Endothelial cell of umbilical vein (primary cell): ENCODE results near the gene CCDC197. TPM values are rescaled to one million over a fixed set of nuclear protein-coding genes. Genes with fewer than 3 reads are reported as not detected.

Experiments
- BruUV-seq: library from RNA; stranded (reverse); fragments of 400-500 nt; replicated peaks from 2 replicates; lab custom pipeline; 2021; lab: Mats Ljungman, UMichigan
- CTCF ChIA-PET: fragments of 300-600, 350-600 bp; sonication (Branson Sonifier 250); formaldehyde crosslinking; loops from one replicate; lab custom pipeline; 2021; ENCODE audit warnings: antibody characterized with exemption, inconsistent platforms; lab: Charles Lee
- POLR2A ChIA-PET: fragments of 300-600, 350-600 bp; sonication (Branson Sonifier 250); formaldehyde crosslinking; loops from one replicate; lab custom pipeline; 2021; ENCODE audit warnings: antibody characterized with exemption, inconsistent platforms; lab: Charles Lee
- DNase-seq: peaks from one replicate; pipeline ENCODE4 v3.0.0-alpha.2; 2011; ENCODE audit warnings: low read depth, low spot score
- FAIRE-seq: peaks from 2 replicates; lab custom pipeline; 2011; peaks lifted over from hg19 to GRCh38; lab: Jason Lieb, UNC
- H2AFZ ChIP-seq: 2 replicates; pipeline ENCODE4 v1.6.0; 2012; ENCODE audit warnings: low read depth, low read length, control low read depth, inconsistent platforms
- H3K27ac ChIP-seq: 2 replicates; pipeline ENCODE4 v1.5.1; 2011; ENCODE audit warnings: low read depth, mild to moderate bottlenecking, control low read depth, low read length, moderate library complexity; ENCODE audit not compliant: insufficient read depth
- H3K27me3 ChIP-seq, 2 experiments: 2 replicates each; pipeline versions ENCODE4 v1.6.0 to v1.6.1; 2011; ENCODE audit warnings: low read length in 2 of 2, mixed read lengths in 1 of 2; ENCODE audit not compliant: control insufficient read depth in 2 of 2, insufficient read depth in 2 of 2
- H3K36me3 ChIP-seq, 2 experiments: 2 replicates in 1 of 2; 3 replicates in 1 of 2; pipeline ENCODE4 v1.5.1; 2011; ENCODE audit warnings: low read length in 2 of 2, mild to moderate bottlenecking in 1 of 2, moderate library complexity in 1 of 2; ENCODE audit not compliant: control insufficient read depth in 2 of 2, insufficient read depth in 2 of 2; ENCODE audit errors: extremely low read depth in 1 of 2
- H3K4me1 ChIP-seq: 3 replicates; pipeline ENCODE4 v1.5.1; 2011; ENCODE audit warnings: mild to moderate bottlenecking, low read length; ENCODE audit not compliant: control insufficient read depth, insufficient read depth; ENCODE audit errors: extremely low read depth
- H3K4me2 ChIP-seq: 2 replicates; pipeline ENCODE4 v1.6.1; 2011; ENCODE audit warnings: low read length, control low read depth, mixed read lengths; ENCODE audit not compliant: insufficient read depth
- H3K4me3 ChIP-seq, 3 experiments: fragments of 200-600 bp in 1 of 3; sonication (generic), shearing (Covaris generic) in 1 of 3; replicated peaks in 1 of 3; 2 replicates each; pipeline ENCODE4 v1.5.1; 2011 to 2016; ENCODE audit warnings: control low read depth in 3 of 3, low read length in 3 of 3, mild to moderate bottlenecking in 2 of 3, inconsistent platforms in 1 of 3, low read depth in 1 of 3, moderate library complexity in 1 of 3; ENCODE audit not compliant: insufficient read depth in 1 of 3
- H3K79me2 ChIP-seq: 2 replicates; pipeline ENCODE4 v1.6.0; 2012; ENCODE audit warnings: low read length, inconsistent platforms; ENCODE audit not compliant: control insufficient read depth, insufficient read depth
- H3K9ac ChIP-seq: replicated peaks from 2 replicates; pipeline ENCODE3; 2011; ENCODE audit warnings: low read length, control low read depth; ENCODE audit not compliant: insufficient read depth; ENCODE audit errors: extremely low read depth
- H3K9me1 ChIP-seq: replicated peaks from 3 replicates; pipeline ENCODE4 v1.6.0; 2011; ENCODE audit warnings: mild to moderate bottlenecking, low read length; ENCODE audit not compliant: control insufficient read depth, insufficient read depth; ENCODE audit errors: extremely low read depth
- H3K9me3 ChIP-seq: replicated peaks from 2 replicates; pipeline ENCODE4 v1.5.1; 2012; ENCODE audit warnings: low read length, inconsistent platforms; ENCODE audit not compliant: control insufficient read depth, insufficient read depth
- H4K20me1 ChIP-seq: replicated peaks from 2 replicates; pipeline ENCODE3; 2011; ENCODE audit warnings: mild to moderate bottlenecking, low read length; ENCODE audit not compliant: control insufficient read depth, insufficient read depth; ENCODE audit errors: extremely low read depth
- CTCF ChIP-seq, 2 donors: IDR thresholded peaks; 1 replicate in 1 of 2; 2 replicates in 1 of 2; pipeline ENCODE4 v1.5.1; 2011; ENCODE audit warnings: low read length in 2 of 2, mild to moderate bottlenecking in 2 of 2, moderate library complexity in 2 of 2, control low read depth in 1 of 2, inconsistent platforms in 1 of 2, low read depth in 1 of 2; ENCODE audit not compliant: insufficient read depth in 1 of 2; ENCODE audit errors: extremely low read depth in 1 of 2
- EZH2 ChIP-seq: IDR thresholded peaks from 2 replicates; pipeline ENCODE4 v1.6.1; 2012; ENCODE audit warnings: borderline replicate concordance, low read depth, mild to moderate bottlenecking, moderate library complexity, low read length, inconsistent platforms; ENCODE audit not compliant: severe bottlenecking
- FOS ChIP-seq: IDR thresholded peaks from 2 replicates; pipeline ENCODE4 v1.6.1; 2011; ENCODE audit warnings: mild to moderate bottlenecking, low read length, moderate library complexity, borderline replicate concordance; ENCODE audit not compliant: insufficient read depth
- GATA2 ChIP-seq: IDR thresholded peaks from 2 replicates; pipeline ENCODE4 v1.7.0; 2011; ENCODE audit warnings: low read depth, mild to moderate bottlenecking, moderate library complexity, mixed read lengths, low read length; ENCODE audit not compliant: insufficient read length, insufficient read depth
- JUN ChIP-seq: IDR thresholded peaks from 2 replicates; pipeline ENCODE4 v1.6.1; 2011; ENCODE audit warnings: borderline replicate concordance, low read depth; ENCODE audit not compliant: insufficient read length, insufficient read depth
- MAX ChIP-seq: IDR thresholded peaks from 2 replicates; pipeline ENCODE4 v1.6.1; 2011; ENCODE audit not compliant: insufficient read depth, insufficient read length
- MYC ChIP-seq: IDR thresholded peaks from one replicate; pipeline ENCODE4 v1.6.1; 2011; ENCODE audit warnings: mild to moderate bottlenecking, low read depth, low read length
- POLR2A ChIP-seq: IDR thresholded peaks from 2 replicates; pipeline ENCODE4 v1.6.1; 2012; ENCODE audit warnings: low read depth, mild to moderate bottlenecking, control low read depth, low read length
- POLR2AphosphoS5 ChIP-seq: IDR thresholded peaks from 2 replicates; pipeline ENCODE4 v1.6.1; 2012; ENCODE audit warnings: low read depth, mild to moderate bottlenecking, control low read depth, low read length, moderate library complexity; ENCODE audit not compliant: insufficient read depth
- dilution Hi-C: fragments of 300-500 bp; cut with MboI; formaldehyde crosslinking; loops from one replicate; pipeline ENCODE4 v1.15.0; 2019; ENCODE audit warnings: low sequenced_read_pairs; ENCODE audit not compliant: extremely low pct_ligation_motif_present
- intact Hi-C: fragments of 100-400 bp; cut with micrococcal nuclease; formaldehyde crosslinking; loops from one replicate; pipeline ENCODE4 v1.10.0; 2022
- polyA plus RNA-seq, 4 experiments: library from polyadenylated mRNA; depleted of rRNA in 3 of 4; stranded (reverse) in 3 of 4; unstranded in 1 of 4; fragments of >200 nt; gene quantifications; 2 replicates each; pipeline versions ENCODE4 v1.2.1 to v1.2.3, GENCODE V29; 2011 to 2012; ENCODE audit warnings: missing spikeins in 1 of 4
- total RNA-seq: library from RNA; stranded (reverse); gene quantifications from 2 replicates; pipeline ENCODE4 v1.2.3, GENCODE V29; 2021

The CCDC197 gene
- total and polyA plus RNA-seq, 2 donors (not counting 3 experiments of a cell fraction or from before 2014, with no cell fraction given), result not detected

- H3K27ac ChIP-seq, result no peak overlapping the region
- H4K20me1 ChIP-seq, result no peaks in the 10 kb centered on the region
- no peaks in the 10 kb centered on the region for H3K79me2 ChIP-seq
- BruUV-seq, result no TSS peak
- no peak overlapping the region for H2AFZ ChIP-seq
- ChIA-PET CTCF (interaction anchor here (0.7 kb wide), 1 partner anchor 44 kb away, joined by 3 read pairs; no protein-coding TSS in a partner anchor), POLR2A (no interaction called here)
- no peaks in the 10 kb centered on the region for H3K4me1 ChIP-seq
- dilution Hi-C loops (no loop called here), intact Hi-C loops (no loop called here)
- no peaks in the 10 kb centered on the region for H3K9me1 ChIP-seq
- no peaks in the 10 kb centered on the region for H3K27me3 ChIP-seq
- H3K36me3 ChIP-seq, result no peaks in the 10 kb centered on the region
- no peak for FAIRE-seq
- no peaks in the 10 kb centered on the region for H3K9me3 ChIP-seq
- H3K4me2 ChIP-seq, result no peak overlapping the region
- no peak overlapping the region for H3K9ac ChIP-seq
- DNase-seq, result no peak
- no peak overlapping the region for H3K4me3 ChIP-seq
- TF ChIP-seq FOS (no peak), EZH2 (no peak), MYC (no peak), MAX (no peak), POLR2AphosphoS5 (no peak), POLR2A (no peak), JUN (no peak), GATA2 (no peak), CTCF (IDR thresholded peaks at IDR 0.05; ENCODE audit: extremely low read depth in 1 of 2, insufficient read depth in 1 of 2, low read depth in 1 of 2, low read length in 2 of 2) (no peak)
Measured at GRCh38 chr14:93989939-93990338, 7.2 kb upstream of the CCDC197 start.
